Activated CD4-positive, CD25-positive, alpha-beta regulatory T cell treated with anti-CD3 and anti-CD28 coated beads, Interleukin-2, amount 50 U/mL, for 24 hours (primary cell): ENCODE data around the gene PSMA7.

Experiments used
- ATAC-seq, 2 donors: fragments of 150-1000 bp; cut with Tn5 transposase; one replicate each; pipeline ENCODE4 v1.10.0; 2021; ENCODE audit warnings: mild to moderate bottlenecking in 1 of 2, moderate library complexity in 1 of 2

The PSMA7 gene

GRCh38 chr20:62171245-62171644 is 28.1 kb upstream of the PSMA7 start:
- no peak for ATAC-seq

GRCh38 chr20:62170536-62170935 is 27.3 kb upstream of the PSMA7 start:
- ATAC-seq, result no peak

DNA sequence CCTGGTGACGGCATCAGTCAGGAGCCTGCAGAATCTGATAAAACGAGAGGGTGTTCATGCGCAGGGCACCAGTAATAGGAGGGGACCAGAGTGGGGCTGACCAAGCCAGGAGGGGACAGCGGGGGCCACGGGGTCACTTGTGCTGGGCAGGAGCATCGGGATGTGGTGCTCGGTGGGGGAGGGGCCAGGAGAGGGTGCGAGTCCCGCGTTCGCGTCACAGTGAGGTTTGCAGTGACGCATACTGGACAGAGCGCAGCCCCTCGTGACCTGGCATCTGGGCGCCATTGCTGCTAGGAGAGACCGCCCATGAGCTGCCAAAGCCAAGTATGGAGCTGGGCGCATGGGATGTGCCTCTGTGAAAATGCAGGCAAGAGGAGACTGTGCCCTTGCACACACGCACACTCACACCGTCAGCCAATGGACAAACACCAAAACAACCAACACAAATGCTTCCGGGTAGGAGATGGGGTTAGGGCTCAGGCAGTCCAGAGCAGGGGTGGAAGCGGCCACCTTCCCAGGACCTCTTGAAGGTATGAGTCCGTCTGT is 25.8 kb upstream of the PSMA7 start:
- ATAC-seq, result no peak

- no peak for ATAC-seq
These were observed 24.9 kb upstream of the PSMA7 start for GRCh38 chr20:62168061-62168460.

DNA sequence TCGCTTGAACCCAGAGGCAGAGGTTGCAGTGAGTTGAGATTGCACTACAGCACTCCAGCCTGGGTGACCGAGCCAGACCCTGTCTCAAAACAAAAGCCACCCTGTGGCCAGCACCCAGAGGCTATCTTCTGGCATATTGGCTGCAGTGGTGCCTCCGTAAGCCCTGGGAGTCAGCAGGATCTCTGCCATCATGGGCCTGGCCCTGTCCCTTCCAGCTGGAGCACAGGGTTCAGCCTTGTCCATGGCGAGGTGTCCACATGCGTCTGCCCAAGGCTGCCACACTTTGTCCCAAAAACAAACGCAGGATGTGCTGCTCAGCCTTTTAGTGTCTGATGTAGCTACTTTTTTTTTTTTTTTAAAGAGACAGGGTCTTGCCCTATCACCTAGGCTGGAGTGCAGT is 24.3 kb upstream of the PSMA7 start:
- ATAC-seq, result no peak

DNA sequence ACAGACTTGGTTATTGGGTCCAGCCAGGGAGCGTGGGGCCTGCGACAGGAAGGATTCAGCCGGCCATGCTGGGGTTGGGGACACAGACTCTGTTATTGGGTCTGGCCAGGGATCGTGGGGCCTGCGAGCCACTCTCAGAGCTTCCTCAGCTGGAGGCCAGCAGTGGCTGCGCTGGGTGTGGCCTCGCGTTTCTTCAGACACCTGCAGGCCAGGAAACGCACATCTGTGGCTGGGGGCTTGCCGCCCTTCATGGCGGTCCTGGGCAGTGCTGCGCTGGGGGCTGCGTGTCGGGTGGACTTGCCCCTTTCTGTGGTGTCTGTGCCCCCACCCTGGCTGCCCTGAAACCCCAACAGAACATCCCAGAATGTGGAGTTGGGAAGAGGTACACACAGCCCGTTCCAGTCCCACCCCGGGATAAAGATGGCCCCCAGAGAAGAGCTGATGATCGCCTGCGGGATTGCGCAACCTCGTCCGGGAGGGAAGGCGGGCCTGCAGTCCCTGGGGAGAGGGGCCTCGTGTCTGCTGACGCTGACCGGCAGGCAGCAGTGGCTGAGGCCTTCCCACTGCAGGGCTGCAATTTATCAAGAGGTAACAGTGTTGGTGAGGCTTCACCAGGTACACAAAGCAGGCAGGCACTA is 22.7 kb upstream of the PSMA7 start:
- no peak for ATAC-seq

DNA sequence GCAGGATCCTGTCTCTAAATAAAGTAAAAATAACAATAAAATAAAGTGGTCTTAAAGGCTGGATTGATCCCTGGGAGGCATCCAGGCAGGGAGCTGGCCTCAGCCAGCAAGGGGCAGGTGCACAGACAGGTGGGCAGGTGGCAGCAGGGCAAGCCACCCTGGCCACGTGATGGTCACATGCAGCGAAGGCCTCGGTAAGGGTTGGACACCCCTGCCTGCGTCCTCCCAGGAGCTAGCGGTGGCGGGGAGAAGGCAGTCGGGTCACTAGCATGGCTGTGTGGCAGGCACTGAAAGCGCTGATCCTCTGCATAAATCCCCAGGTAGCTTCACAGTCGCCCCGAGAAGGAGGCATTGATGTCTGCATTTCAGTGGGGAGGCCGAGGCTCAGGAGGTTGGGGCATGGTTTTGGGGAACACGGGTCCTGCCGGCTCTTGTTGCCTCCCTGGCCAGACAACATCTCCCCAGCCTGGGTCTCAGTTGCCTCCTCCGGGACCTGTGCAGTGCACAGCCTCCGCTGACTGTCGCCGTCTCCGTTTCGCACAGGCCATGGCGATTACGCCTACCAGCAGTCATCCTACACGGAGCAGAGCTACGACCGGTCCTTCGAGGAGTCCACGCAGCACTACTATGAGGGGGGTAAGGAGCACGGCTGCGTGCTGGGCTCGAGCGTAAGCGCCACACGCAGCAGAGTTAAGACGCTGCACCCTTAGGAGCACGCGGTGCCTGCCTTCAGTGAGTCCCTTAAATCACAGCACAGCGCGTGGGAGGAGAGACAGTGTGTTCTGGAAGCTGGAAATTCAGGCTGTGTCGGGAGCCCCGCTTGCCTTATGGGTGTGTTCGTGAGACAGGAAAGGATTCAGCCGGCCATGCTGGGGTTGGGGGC is 21.9 kb upstream of the PSMA7 start:
- no peak for ATAC-seq

- no peak for ATAC-seq
These were observed 21.0 kb upstream of the PSMA7 start for GRCh38 chr20:62163986-62164762.

GRCh38 chr20:62163485-62163865 is 20.3 kb upstream of the PSMA7 start:
- no peak for ATAC-seq

- ATAC-seq, result no peak
These were observed 19.7 kb upstream of the PSMA7 start for GRCh38 chr20:62162765-62163484.

DNA sequence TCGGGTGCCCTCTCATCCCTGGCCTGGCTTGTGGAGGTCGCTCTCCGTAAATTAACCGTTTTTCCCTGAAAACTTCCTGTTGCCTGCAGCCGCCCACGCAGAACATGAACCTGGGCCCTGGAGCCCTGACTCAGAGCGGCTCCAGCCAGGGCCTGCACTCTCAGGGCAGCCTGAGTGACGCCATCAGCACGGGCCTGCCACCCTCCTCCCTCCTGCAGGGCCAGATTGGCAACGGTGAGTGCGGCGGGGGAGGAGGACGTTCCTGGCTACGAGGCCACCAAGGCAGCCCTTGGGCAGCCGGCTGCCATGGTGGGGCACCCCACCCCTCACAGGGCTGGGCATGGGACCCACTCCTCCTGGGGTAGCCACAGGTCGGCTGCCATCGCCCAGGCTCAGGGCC is 18.2 kb upstream of the PSMA7 start:
- no peak for ATAC-seq

- ATAC-seq, result no peak
These were observed 17.7 kb upstream of the PSMA7 start for GRCh38 chr20:62160876-62161275.

GRCh38 chr20:62160253-62160652 is 17.1 kb upstream of the PSMA7 start:
- no peak for ATAC-seq

GRCh38 chr20:62159839-62160238 is 16.6 kb upstream of the PSMA7 start:
- ATAC-seq, result peak; percentile 87 to 90

- ATAC-seq, result no peak
These were observed 15.9 kb upstream of the PSMA7 start for GRCh38 chr20:62159052-62159451.

DNA sequence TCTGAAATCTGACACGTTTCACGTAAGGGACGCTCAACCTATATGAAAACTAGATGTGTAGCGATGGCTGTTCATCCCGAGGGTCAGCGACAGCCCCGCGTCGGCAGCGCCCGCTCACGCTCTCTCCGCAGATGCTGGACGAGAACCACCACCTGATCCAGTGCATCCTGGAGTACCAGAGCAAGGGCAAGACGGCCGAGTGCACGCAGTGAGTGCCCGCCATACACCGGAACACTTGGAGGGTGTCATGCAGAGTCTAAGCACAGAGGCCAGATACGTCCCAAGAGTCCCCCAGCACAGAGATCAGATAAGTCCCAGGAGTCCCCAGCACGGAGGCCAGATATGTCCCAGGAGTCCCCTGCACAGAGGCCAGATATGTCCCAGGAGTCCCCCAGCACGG is 15.3 kb upstream of the PSMA7 start:
- no peak for ATAC-seq

- ATAC-seq, result no peak
These were observed 14.8 kb upstream of the PSMA7 start for GRCh38 chr20:62158088-62158400.

DNA sequence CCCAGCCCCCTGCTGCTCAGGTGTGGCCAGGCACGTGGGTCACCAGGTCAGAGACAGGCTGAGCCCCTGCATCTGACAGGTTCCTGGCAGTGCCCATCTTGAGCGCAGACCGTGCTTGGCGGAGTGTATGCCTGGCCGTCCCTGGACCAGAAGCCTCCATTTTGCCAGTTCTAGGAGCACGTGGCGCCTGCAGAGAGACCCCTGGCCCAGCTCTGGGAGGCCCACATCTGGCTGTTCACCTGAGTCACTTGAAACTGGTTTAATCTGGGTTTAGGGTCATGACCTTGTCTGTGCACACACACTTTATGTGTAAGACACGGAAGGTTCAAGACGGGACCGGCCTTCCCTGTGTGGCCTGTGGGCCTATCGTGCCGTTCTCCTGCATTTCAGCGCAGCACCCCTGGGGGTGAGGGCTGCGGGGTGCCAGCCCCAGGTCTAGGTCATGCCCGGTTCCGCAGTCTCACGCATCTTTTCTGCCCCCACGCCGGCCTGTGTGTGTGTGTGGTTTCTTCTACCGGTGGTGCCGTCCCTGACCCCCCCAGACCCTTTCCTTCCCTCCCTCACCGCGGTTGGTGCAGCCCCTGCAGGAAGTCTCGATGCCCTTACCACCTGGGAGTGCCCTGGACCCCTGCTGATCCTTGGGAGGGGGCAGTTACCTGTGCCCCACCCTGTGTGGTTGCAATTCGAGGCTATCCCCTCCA is 14.3 kb upstream of the PSMA7 start:
- no peak for ATAC-seq

- peak; percentile 67 to 73 for ATAC-seq
These were observed 13.6 kb upstream of the PSMA7 start for GRCh38 chr20:62156592-62157386.

GRCh38 chr20:62156254-62156556 is 13.0 kb upstream of the PSMA7 start:
- ATAC-seq, result no peak

GRCh38 chr20:62155428-62156253 is 12.4 kb upstream of the PSMA7 start:
- ATAC-seq, result no peak
